Vagina (tissue), 2 donors: ENCODE measurements around the gene SHC3. TPM values are rescaled to one million over a fixed set of nuclear protein-coding genes. Genes with fewer than 3 reads are reported as not detected.

ENCODE experiments used
- DNase-seq, 2 donors: peaks; one replicate each; pipeline ENCODE4 v3.0.0-alpha.2; 2017; ENCODE audit errors: extremely low spot score in 2 of 2
- H3K27ac ChIP-seq: fragments of 200-600 bp; sonication (generic); one replicate; pipeline ENCODE4 v1.5.1; 2019
- H3K27me3 ChIP-seq: fragments of 200-600 bp; sonication (generic); one replicate; pipeline ENCODE4 v1.5.1; 2019
- H3K36me3 ChIP-seq, 2 donors: fragments of 200-600 bp; sonication (generic); one replicate each; pipeline ENCODE4 v1.5.1; 2017 to 2019
- H3K4me1 ChIP-seq: fragments of 200-600 bp; sonication (generic); one replicate; pipeline ENCODE4 v1.5.1; 2019
- H3K4me3 ChIP-seq, 2 donors: fragments of 200-600 bp; sonication (generic); 1 replicate in 1 of 2; 2 replicates in 1 of 2; pipeline ENCODE4 v1.5.1; 2016 to 2019
- H3K9me3 ChIP-seq: fragments of 200-600 bp; sonication (generic); one replicate; pipeline ENCODE4 v1.5.1; 2019
- CTCF ChIP-seq, 3 experiments: fragments of 450-650 bp in 2 of 3; fragments of 200-600 bp in 1 of 3; sonication (generic) in 1 of 3; IDR thresholded peaks; one replicate each; pipeline ENCODE4 v1.5.1; 2017 to 2019; ENCODE audit warnings: antibody characterized with exemption in 3 of 3, mild to moderate bottlenecking in 2 of 3, moderate library complexity in 2 of 3
- POLR2A ChIP-seq, 2 donors: fragments of 450-650 bp; IDR thresholded peaks; one replicate each; pipeline ENCODE4 v1.6.1; 2017; ENCODE audit warnings: antibody characterized with exemption in 2 of 2, mild to moderate bottlenecking in 2 of 2, moderate library complexity in 2 of 2
- POLR2AphosphoS5 ChIP-seq, 2 donors: sonication (generic); formaldehyde crosslinking; IDR thresholded peaks; one replicate each; pipeline ENCODE4 v1.9.0; 2017; ENCODE audit warnings: antibody characterized with exemption in 2 of 2, mild to moderate bottlenecking in 2 of 2, low read depth in 1 of 2; ENCODE audit not compliant: insufficient read depth in 1 of 2
- intact Hi-C: fragments of 100-400 bp; cut with DNase I; formaldehyde crosslinking; loops from one replicate; pipeline ENCODE4 v1.15.1; 2023
- total RNA-seq: library from RNA; depleted of rRNA; stranded (reverse); fragments of >200 nt; gene quantifications from one replicate; pipeline ENCODE4 v1.2.3, GENCODE V29; 2016

SHC3 gene
- total RNA-seq, 1 donor from 2014 or later: 6.1 TPM

- H3K4me1 ChIP-seq: peaks cover 66% of the 10 kb centered on the region
- H3K36me3 ChIP-seq: no peaks in the 10 kb centered on the region
- intact Hi-C loops: loop anchor here (10.0 kb wide), 1 partner anchor 247 kb away; no protein-coding TSS in a partner anchor
- TF ChIP-seq CTCF (IDR thresholded peaks at IDR 0.05) (no peak), POLR2A (IDR thresholded peaks at IDR 0.05) (peak in 1 of 2 donors; percentile 77), POLR2AphosphoS5 (IDR thresholded peaks at IDR 0.05; ENCODE audit: insufficient read depth in 1 of 2, low read depth in 1 of 2) (peak in 1 of 2 donors; percentile 74)
- H3K27ac ChIP-seq: peak within 1 kb of the TSS; percentile 92
- H3K9me3 ChIP-seq: no peaks in the 10 kb centered on the region
- H3K4me3 ChIP-seq: peak within 1 kb of the TSS; percentile 61 to 71
- peak in 1 of 2 donors; percentile 90 for DNase-seq
- H3K27me3 ChIP-seq: no peaks in the 10 kb centered on the region
These were observed 187.3 kb downstream of the SHC3 start, which contains the start of gene S1PR3 for GRCh38 chr9:88991066-88992034. Gene S1PR3 (plus strand): TSS chr9:88991468. CDS start chr9:89001201, 9,733 bp downstream.

- Histone ChIP-seq H3K36me3 (no peaks in the 10 kb centered on the region), H3K4me3 (peak overlapping the region; percentile 61 to 71), H3K9me3 (no peaks in the 10 kb centered on the region), H3K27ac (peak overlapping the region; percentile 92), H3K27me3 (no peaks in the 10 kb centered on the region), H3K4me1 (peaks cover 59% of the 10 kb centered on the region)
- TF ChIP-seq CTCF (IDR thresholded peaks at IDR 0.05): no peak
- no peak for TF ChIP-seq POLR2AphosphoS5 (IDR thresholded peaks at IDR 0.05; ENCODE audit: insufficient read depth in 1 of 2, low read depth in 1 of 2)
- TF ChIP-seq POLR2A (IDR thresholded peaks at IDR 0.05): no peak
- intact Hi-C loops: loop anchor here (10.0 kb wide), 1 partner anchor 246 kb away; no protein-coding TSS in a partner anchor
- no peak for DNase-seq
These were observed 187.9 kb downstream of the SHC3 start for GRCh38 chr9:88990729-88991065.

- H3K4me3 ChIP-seq: peak overlapping the region; percentile 61 to 71
- H3K36me3 ChIP-seq: no peaks in the 10 kb centered on the region
- intact Hi-C loops: loop anchor here (10.0 kb wide), 1 partner anchor 245 kb away; no protein-coding TSS in a partner anchor
- TF ChIP-seq CTCF (IDR thresholded peaks at IDR 0.05): no peak
- no peak for TF ChIP-seq POLR2A (IDR thresholded peaks at IDR 0.05)
- TF ChIP-seq POLR2AphosphoS5 (IDR thresholded peaks at IDR 0.05; ENCODE audit: insufficient read depth in 1 of 2, low read depth in 1 of 2): no peak
- H3K9me3 ChIP-seq: no peaks in the 10 kb centered on the region
- peak overlapping the region; percentile 92 for H3K27ac ChIP-seq
- no peak for DNase-seq
- no peaks in the 10 kb centered on the region for H3K27me3 ChIP-seq
- H3K4me1 ChIP-seq: peaks cover 54% of the 10 kb centered on the region
These were observed 188.4 kb downstream of the SHC3 start for GRCh38 chr9:88990041-88990728.

- intact Hi-C loops: no loop called here
These were observed 189.6 kb downstream of the SHC3 start for GRCh38 chr9:88988796-88989641.

More at GRCh38 chr9:88988796-88989641, 189.6 kb downstream of the SHC3 start:
- Histone ChIP-seq H3K27me3 (no peaks in the 10 kb centered on the region), H3K36me3 (no peaks in the 10 kb centered on the region), H3K4me3 (no peak overlapping the region), H3K9me3 (no peaks in the 10 kb centered on the region), H3K27ac (peak overlapping the region; percentile 92), H3K4me1 (peaks cover 46% of the 10 kb centered on the region)
- DNase-seq: peak in 1 of 2 donors; percentile 25
- TF ChIP-seq POLR2A (IDR thresholded peaks at IDR 0.05): no peak
- TF ChIP-seq CTCF (IDR thresholded peaks at IDR 0.05): no peak
- TF ChIP-seq POLR2AphosphoS5 (IDR thresholded peaks at IDR 0.05; ENCODE audit: insufficient read depth in 1 of 2, low read depth in 1 of 2): no peak
